ENCODE results near the gene BMP8B. TPM values are rescaled to one million over a fixed set of nuclear protein-coding genes. Genes with fewer than 3 reads are reported as not detected.

The BMP8B gene
- total RNA-seq, 1 donor: not detected

DNA sequence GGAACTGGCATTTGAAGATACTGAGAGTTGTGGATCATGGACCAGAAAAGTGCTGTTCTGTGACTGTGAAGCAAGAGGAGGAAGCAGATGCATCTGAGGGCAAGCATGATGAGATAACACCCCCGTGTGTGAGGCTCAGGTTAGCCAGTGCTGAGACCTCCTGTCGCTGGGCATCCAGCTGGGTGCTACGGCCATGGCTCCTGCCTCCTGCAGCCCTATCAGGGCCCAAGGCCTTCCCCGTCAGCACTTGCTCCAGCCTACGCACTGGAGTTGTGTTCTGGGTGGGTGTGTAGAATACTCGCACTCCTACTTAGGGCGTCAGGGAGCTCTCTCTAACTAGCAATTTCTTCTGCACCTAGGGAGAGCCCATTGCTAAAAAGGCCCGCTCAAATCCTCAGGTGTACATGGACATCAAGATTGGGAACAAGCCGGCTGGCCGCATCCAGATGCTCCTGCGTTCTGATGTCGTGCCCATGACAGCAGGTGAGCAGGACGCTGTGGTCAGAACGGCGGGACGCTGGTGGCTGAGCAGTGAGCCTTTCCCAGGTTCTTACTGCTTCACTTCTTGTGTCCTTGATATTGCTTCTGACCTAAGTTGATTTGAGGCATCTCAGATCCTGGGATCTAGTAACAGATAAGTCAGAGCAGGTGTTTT lies 43.5 kb downstream of the BMP8B start:
- H3K4me3 ChIP-seq (ENCODE audit: low read depth, low read length): no peak overlapping the region
- TF ChIP-seq, protein P1, sequence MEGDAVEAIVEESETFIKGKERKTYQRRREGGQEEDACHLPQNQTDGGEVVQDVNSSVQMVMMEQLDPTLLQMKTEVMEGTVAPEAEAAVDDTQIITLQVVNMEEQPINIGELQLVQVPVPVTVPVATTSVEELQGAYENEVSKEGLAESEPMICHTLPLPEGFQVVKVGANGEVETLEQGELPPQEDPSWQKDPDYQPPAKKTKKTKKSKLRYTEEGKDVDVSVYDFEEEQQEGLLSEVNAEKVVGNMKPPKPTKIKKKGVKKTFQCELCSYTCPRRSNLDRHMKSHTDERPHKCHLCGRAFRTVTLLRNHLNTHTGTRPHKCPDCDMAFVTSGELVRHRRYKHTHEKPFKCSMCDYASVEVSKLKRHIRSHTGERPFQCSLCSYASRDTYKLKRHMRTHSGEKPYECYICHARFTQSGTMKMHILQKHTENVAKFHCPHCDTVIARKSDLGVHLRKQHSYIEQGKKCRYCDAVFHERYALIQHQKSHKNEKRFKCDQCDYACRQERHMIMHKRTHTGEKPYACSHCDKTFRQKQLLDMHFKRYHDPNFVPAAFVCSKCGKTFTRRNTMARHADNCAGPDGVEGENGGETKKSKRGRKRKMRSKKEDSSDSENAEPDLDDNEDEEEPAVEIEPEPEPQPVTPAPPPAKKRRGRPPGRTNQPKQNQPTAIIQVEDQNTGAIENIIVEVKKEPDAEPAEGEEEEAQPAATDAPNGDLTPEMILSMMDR (IDR thresholded peaks at IDR 0.05; ENCODE audit: insufficient read depth, low read length): no peak
- DNase-seq (ENCODE audit: low read depth): no peak

GRCh38 chr1:39738622-39739366 lies 49.9 kb downstream of the BMP8B start, which contains the start of gene PPIE:
Gene PPIE, plus strand, starts transcription at chr1:39738882. Its CDS starts 19 bp downstream, at chr1:39738901.
- peak within 1 kb of the TSS; percentile 97 for H3K4me3 ChIP-seq (ENCODE audit: low read depth, low read length)
- TF ChIP-seq, protein P1 (IDR thresholded peaks at IDR 0.05; ENCODE audit: insufficient read depth, low read length): no peak
- DNase-seq (ENCODE audit: low read depth): peak; percentile 85

GRCh38 chr1:39737546-39738169 lies 51.0 kb downstream of the BMP8B start:
- no peak for DNase-seq (ENCODE audit: low read depth)
- H3K4me3 ChIP-seq (ENCODE audit: low read depth, low read length): no peak overlapping the region
- TF ChIP-seq, protein P1 (IDR thresholded peaks at IDR 0.05; ENCODE audit: insufficient read depth, low read length): no peak

GRCh38 chr1:39735731-39736130 lies 52.9 kb downstream of the BMP8B start:
- TF ChIP-seq, protein P1 (IDR thresholded peaks at IDR 0.05; ENCODE audit: insufficient read depth, low read length): no peak
- no peak for DNase-seq (ENCODE audit: low read depth)
- H3K4me3 ChIP-seq (ENCODE audit: low read depth, low read length): no peak overlapping the region

- TF ChIP-seq, protein P1 (IDR thresholded peaks at IDR 0.05; ENCODE audit: insufficient read depth, low read length): no peak
- no peak overlapping the region for H3K4me3 ChIP-seq (ENCODE audit: low read depth, low read length)
- DNase-seq (ENCODE audit: low read depth): no peak
Observed at GRCh38 chr1:39733161-39733560, 55.5 kb downstream of the BMP8B start.

DNA sequence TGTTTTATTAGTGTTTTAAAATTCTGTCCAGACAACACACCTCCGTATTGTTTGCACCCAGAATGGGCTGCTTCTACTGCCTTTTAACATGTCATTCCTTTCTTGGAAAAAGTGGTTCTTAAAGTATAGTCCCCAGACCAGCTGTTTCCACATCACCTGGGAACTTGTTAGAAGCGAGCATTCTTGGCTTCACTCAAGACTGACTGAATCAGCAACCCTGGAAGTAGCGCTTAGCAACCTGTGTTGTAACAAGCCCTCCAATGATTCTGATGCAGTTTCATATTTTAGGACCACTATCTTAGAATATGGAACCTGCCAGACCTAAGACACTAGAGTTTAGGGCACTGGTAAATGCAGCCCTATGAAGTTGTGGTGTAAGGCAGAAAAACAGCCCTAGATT lies 55.9 kb downstream of the BMP8B start:
- DNase-seq (ENCODE audit: low read depth): no peak
- TF ChIP-seq, protein P1 (IDR thresholded peaks at IDR 0.05; ENCODE audit: insufficient read depth, low read length): no peak
- H3K4me3 ChIP-seq (ENCODE audit: low read depth, low read length): no peak overlapping the region

Measured in fibroblast of the aortic adventitia (primary cell).